Epithelial cell of proximal tubule (primary cell): ENCODE data around the gene ADM. TPM values are rescaled to one million over a fixed set of nuclear protein-coding genes. Genes with fewer than 3 reads are reported as not detected.
A peak's percentile ranks its signal among the peaks of the same experiment; 100 is the strongest.
"Not testable (repeated sequence)": the region's sequence is repeated elsewhere in the genome, so short reads cannot be mapped to it uniquely, and the experiment has no call there.

ENCODE experiments used
- DNase-seq: peaks from one replicate; pipeline ENCODE4 v3.0.0-alpha.2; 2011; ENCODE audit warnings: low read depth
- H3K4me3 ChIP-seq: 2 replicates; pipeline ENCODE4 v1.5.1; 2011; ENCODE audit warnings: low read depth, mild to moderate bottlenecking, low read length
- CTCF ChIP-seq: conservative IDR thresholded peaks from 2 replicates; pipeline ENCODE4 v1.5.1; 2012; ENCODE audit warnings: low read depth, mild to moderate bottlenecking, low read length
- total RNA-seq: library from RNA; depleted of rRNA; stranded (reverse); fragments of >200 nt; gene quantifications from 2 replicates; pipeline ENCODE4 v1.2.3, GENCODE V29; 2015

ADM gene, protein sequence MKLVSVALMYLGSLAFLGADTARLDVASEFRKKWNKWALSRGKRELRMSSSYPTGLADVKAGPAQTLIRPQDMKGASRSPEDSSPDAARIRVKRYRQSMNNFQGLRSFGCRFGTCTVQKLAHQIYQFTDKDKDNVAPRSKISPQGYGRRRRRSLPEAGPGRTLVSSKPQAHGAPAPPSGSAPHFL
- 41.2 and 74.2 TPM in 2 replicates for total RNA-seq

DNA sequence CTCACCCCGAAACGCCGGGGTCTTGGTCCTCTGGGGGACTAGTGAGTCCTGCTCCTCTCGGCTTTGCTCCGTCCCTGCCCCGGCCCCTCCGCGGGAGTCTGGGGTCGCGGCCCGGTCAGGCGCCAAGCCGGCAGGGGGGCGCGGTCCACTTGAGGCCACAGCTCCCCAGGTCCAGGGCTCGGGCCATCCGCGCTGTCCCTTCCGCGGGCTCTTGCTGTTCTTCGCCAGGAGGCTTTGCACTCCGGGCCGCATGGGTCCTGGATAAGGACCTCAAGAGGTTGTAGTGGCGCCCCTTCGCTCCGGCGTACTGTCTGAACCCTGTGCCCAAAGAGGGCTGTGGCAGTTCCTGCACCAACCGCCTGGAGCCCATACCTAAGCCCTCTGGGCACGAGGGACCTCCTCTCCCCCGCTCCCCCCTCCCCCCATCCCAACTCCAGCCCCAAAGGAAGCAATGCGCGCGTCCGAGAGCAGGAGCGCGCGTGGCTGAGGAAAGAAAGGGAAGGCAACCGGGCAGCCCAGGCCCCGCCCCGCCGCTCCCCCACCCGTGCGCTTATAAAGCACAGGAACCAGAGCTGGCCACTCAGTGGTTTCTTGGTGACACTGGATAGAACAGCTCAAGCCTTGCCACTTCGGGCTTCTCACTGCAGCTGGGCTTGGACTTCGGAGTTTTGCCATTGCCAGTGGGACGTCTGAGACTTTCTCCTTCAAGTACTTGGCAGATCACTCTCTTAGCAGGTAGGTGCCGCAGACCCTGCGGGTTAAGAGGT, at the start of gene ADM:
Gene ADM (plus strand): TSS at position 579 of the 767 bp plus-strand sequence. CDS start 628 bp downstream, outside the sequence.
- no peak for DNase-seq
- H3K4me3 ChIP-seq, result peak within 1 kb of the TSS; percentile 87
- TF ChIP-seq CTCF, result peak; percentile 64

DNA sequence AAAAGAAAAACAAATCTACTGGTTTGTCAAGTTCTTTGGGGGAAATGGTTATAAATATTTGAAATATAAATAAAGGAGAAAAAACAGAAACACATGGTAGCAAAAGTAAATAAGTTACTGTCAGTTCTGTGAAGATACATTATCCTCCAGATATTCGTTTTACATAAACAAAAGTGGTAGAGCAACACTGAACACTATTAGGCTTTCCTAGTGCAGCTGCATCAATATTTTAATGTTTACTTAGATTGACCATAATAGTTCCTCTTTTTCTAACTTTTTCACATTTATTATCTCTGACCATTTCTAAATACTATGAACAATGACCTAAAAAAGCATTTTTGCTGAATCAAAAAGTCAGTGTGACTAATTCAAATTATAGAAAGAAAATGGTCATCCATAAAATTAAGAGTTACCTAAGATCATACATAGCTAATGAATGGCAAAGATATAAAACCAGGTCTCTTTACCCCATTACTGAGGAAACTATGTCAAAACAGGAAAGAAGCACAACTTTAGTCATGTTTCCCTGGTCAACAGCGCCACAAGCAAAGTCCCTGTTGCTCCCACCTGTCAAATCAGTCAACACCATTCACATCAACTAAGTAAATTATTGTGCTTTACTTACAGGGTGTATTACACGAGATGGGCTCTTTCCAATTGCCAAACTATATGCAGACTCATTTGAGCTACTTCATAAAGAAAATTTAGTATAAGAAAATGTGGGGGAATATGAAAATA, 49.3 kb upstream of the ADM start:
- TF ChIP-seq CTCF, result no peak
- no peak for DNase-seq
- H3K4me3 ChIP-seq, result no peak overlapping the region

GRCh38 chr11:10257478-10257877, 47.4 kb upstream of the ADM start:
- DNase-seq, result no peak
- no peak overlapping the region for H3K4me3 ChIP-seq
- TF ChIP-seq CTCF, result no peak

DNA sequence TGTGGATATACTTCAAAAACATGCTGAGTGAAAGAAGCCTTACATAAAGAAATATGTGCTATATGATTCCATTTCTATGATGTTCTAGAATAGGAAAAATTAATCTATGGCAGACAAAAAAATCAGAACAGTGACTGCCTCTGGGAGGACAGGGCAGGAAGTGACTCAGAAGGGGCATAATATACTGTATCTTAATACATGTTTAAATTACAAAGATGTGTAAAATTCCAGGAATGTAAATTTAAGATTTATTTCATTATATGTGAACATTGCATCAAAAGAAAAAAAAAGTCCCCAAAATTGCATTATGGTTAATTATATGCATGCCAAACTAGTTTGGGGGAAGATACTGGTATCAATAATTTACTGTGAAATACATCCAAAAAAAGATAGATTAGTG, 43.1 kb upstream of the ADM start:
- H3K4me3 ChIP-seq, result no peak overlapping the region
- no peak for DNase-seq
- no peak for TF ChIP-seq CTCF

DNA sequence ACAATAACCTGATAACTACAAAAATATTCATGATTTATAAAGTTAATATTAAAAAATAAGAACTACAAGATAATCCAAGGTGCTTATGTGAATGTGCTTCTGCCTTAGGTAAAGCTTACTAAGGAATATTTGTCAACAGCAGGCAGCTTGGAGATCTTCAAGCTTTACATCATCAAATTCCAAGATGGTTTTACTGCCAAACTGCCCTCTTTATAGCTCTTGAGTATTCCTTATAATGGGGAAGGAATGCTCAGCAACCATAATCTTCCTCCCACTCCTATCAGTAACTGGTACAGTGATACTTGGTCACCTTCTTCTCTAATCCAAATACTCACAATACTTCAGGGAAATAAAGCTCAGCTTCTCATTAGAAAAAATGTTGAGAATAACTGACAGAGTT, 40.9 kb upstream of the ADM start:
- DNase-seq, result no peak
- H3K4me3 ChIP-seq, result no peak overlapping the region
- TF ChIP-seq CTCF, result no peak

- not testable (repeated sequence) for H3K4me3 ChIP-seq, DNase-seq
Observed at GRCh38 chr11:10264716-10265115, 40.2 kb upstream of the ADM start.

GRCh38 chr11:10265936-10266335, 38.9 kb upstream of the ADM start:
- no peak overlapping the region for H3K4me3 ChIP-seq
- no peak for TF ChIP-seq CTCF
- no peak for DNase-seq
